HepG2 (cell line): ENCODE measurements around the gene INTS14.

ENCODE experiments used
- CTCF ChIP-seq: sonication (generic); formaldehyde crosslinking; IDR thresholded peaks from 2 replicates; pipeline ENCODE4 v1.5.0; 2020; ENCODE audit warnings: mild to moderate bottlenecking, missing genetic modification reagents, moderate library complexity
- FOXK1 ChIP-seq: sonication (generic); formaldehyde crosslinking; IDR thresholded peaks from 2 replicates; pipeline ENCODE4 v1.4.0; 2020; ENCODE audit warnings: low read depth, missing genetic modification reagents, borderline replicate concordance
- MYC ChIP-seq: sonication (generic); formaldehyde crosslinking; IDR thresholded peaks from 2 replicates; pipeline ENCODE4 v1.9.0; 2021; ENCODE audit warnings: missing genetic modification reagents, borderline replicate concordance
- RBM39 ChIP-seq: fragments of 200-400 bp; formaldehyde crosslinking; IDR thresholded peaks from one replicate; pipeline ENCODE4 v1.6.1; 2018; ENCODE audit warnings: antibody characterized with exemption, mild to moderate bottlenecking, low read depth, low read length; ENCODE audit not compliant: poor library complexity, severe bottlenecking
- SMARCE1 ChIP-seq: fragments of 450-650 bp; IDR thresholded peaks from 2 replicates; pipeline ENCODE4 v1.6.1; 2017; ENCODE audit warnings: borderline replicate concordance
- ZNF558 ChIP-seq: sonication (generic); formaldehyde crosslinking; IDR thresholded peaks from 2 replicates; pipeline ENCODE4 v1.9.0; 2022; ENCODE audit warnings: mild to moderate bottlenecking, missing genetic modification reagents, borderline replicate concordance

DNA sequence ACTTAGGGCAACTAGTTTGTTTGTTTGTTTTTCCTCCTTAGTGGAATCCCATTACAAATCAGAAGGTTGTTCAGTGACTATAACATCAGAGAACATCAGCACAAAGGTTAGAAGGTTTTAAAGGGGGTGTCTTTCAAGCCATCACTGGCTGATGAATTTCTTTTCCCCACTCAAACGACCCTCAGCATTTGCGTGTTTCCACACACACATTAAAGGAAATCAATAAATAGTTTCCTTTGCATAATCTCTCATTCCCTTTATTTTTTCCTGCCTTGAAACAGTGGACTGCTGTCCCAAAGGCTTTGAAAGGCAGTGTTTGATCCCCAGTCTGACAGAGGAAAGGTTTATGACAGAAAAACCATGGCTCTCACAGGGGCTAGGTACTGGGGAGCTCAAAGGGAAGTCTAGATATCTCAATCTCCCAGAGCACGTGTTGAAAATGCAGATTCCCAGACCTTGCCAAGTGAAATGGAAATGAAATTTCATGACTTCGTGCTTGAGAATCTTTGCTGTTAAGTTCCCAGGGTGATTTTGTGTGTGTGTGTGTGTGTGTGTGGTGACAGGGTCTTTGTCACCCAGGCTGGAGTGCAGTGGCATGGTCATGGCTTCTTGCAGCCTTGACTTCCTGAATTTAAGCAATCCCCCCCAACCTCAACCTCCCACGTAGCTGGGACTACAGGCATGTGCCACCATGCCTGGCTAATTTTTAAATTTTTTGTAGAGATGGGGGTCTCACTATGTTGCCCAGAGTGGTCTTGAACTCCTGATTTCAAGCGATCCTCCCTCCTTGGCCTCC, 2.2 kb upstream of the INTS14 start:
- TF ChIP-seq ZNF558 (no peak), FOXK1 (CRISPR knock-in tag) (no peak), RBM39 (no peak), SMARCE1 (no peak), MYC (no peak), CTCF (CRISPR knock-in tag) (no peak)
